GM12865 (cell line): Measurements from ENCODE around the gene MNAT1.
A peak's percentile ranks its signal among the peaks of the same experiment; 100 is the strongest.

ENCODE experiments used
- DNase-seq: peaks from one replicate; pipeline ENCODE4 v3.0.0; 2010; ENCODE audit warnings: low read depth
- H3K4me3 ChIP-seq: 2 replicates; pipeline ENCODE4 v1.5.1; 2011; ENCODE audit warnings: mild to moderate bottlenecking, low read depth, low read length, control low read depth
- CTCF ChIP-seq: IDR thresholded peaks from 2 replicates; pipeline ENCODE4 v1.5.1; 2011; ENCODE audit warnings: low read length, control low read depth, low read depth, inconsistent platforms; ENCODE audit not compliant: insufficient read depth; ENCODE audit errors: missing control alignments

The MNAT1 gene

GRCh38 chr14:60856111-60856510, 121.5 kb downstream of the MNAT1 start:
- H3K4me3 ChIP-seq: no peak overlapping the region
- TF ChIP-seq CTCF: no peak
- peak; percentile 10 for DNase-seq

GRCh38 chr14:60859525-60859924, 125.0 kb downstream of the MNAT1 start:
- no peak overlapping the region for H3K4me3 ChIP-seq
- no peak for TF ChIP-seq CTCF
- DNase-seq: peak; percentile 3

- H3K4me3 ChIP-seq: no peak overlapping the region
- no peak for DNase-seq
- TF ChIP-seq CTCF: no peak
Measured at GRCh38 chr14:60861545-60862140, 127.1 kb downstream of the MNAT1 start.

- TF ChIP-seq CTCF: no peak
- no peak for DNase-seq
- H3K4me3 ChIP-seq: no peak overlapping the region
Measured at GRCh38 chr14:60862283-60862682, 127.7 kb downstream of the MNAT1 start.

GRCh38 chr14:60863249-60863648, 128.7 kb downstream of the MNAT1 start:
- no peak for TF ChIP-seq CTCF
- DNase-seq: no peak
- H3K4me3 ChIP-seq: no peak overlapping the region

GRCh38 chr14:60865378-60866127, 131.0 kb downstream of the MNAT1 start:
- H3K4me3 ChIP-seq: no peak overlapping the region
- no peak for TF ChIP-seq CTCF
- no peak for DNase-seq

- TF ChIP-seq CTCF: no peak
- no peak overlapping the region for H3K4me3 ChIP-seq
- DNase-seq: no peak
Measured at GRCh38 chr14:60867503-60868172, 133.1 kb downstream of the MNAT1 start.
